ENCODE data around the gene GOLGA8A.
"Not testable (repeated sequence)": the region's sequence is repeated elsewhere in the genome, so short reads cannot be mapped to it uniquely, and the experiment has no call there.

Gene GOLGA8A

DNA sequence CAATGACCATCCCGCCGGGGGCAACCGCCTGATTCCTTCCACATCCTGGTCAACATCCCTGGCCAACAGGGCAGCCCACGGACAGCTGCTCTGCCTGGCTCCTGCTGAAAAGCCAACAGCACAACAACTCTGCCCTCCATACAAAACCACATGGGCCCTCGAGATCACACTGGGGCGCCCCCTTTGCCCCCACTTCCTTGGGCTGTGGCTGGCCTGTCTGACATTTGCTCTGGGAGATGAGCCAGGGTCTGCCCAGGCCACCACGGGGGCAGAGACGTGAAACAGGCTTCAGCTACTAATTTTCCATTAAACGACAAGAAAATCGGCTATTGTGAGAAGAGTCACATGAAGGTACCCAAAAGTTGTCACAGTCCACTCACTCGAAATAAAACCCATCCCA lies 16.7 kb downstream of the GOLGA8A start:
- H3K4me3 ChIP-seq (ENCODE audit: low read depth, low read length); DNase-seq (ENCODE audit: low read depth): not testable (repeated sequence)

DNA sequence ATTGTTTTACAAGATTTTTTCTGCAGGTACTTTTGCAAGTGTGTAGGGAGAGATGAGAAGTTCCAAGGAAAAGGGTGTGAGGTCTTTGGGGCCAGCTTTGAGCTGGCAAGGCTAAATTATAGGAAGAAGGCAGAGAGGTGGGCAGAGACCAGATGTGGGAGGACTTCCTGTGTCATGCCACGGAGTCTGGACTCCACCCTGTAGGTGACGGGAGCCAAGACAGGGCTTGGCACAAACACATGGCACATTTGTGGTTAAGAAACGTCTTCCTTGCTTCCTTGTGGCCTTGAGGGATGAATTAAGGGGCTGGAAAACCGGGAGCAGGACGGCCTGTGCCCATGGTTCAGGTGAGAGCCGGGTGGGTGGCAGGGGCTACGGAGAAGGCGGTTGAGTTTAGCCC lies 19.2 kb downstream of the GOLGA8A start:
- not testable (repeated sequence) for H3K4me3 ChIP-seq (ENCODE audit: low read depth, low read length); DNase-seq (ENCODE audit: low read depth)

DNA sequence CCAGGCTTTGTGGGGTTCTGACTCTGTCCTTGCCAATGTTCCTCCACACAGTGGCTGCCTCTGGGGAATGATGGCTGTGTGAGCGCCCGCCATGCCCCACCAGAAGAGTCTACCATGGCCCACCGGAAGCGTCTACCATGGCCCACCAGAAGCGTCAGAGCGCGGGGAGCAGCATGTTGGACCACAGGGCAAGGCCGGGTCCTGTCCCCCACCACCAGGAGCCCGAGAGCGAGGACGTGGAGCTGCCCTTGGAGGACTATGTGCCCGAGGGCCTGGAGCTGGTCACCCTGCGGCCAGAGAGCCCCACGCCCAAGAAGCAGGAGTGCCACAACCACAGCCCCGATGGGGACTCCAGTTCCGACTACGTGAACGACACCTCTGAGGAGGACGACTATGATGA lies 28.1 kb downstream of the GOLGA8A start:
- H3K4me3 ChIP-seq (ENCODE audit: low read depth, low read length); DNase-seq (ENCODE audit: low read depth): not testable (repeated sequence)

DNA sequence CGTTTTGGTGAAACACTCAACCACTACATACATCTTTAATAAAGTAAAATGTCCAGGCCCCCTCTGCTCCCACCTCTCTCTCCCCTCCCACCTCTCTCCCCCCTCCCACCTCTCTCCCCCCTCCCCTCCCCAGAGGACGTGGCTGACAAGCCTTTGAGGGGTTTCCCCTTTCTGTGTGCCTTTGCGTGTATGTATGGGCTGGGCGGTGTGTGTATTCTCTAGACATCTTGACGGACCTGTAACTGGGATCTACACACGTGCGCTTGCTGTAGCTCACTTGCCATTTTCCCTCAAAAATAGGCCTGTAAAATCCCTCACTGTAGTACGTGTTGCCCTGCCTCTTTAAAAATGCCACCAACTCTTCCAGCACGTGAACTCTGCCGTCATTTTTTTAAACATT lies 28.6 kb downstream of the GOLGA8A start:
- DNase-seq (ENCODE audit: low read depth); H3K4me3 ChIP-seq (ENCODE audit: low read depth, low read length): not testable (repeated sequence)

DNA sequence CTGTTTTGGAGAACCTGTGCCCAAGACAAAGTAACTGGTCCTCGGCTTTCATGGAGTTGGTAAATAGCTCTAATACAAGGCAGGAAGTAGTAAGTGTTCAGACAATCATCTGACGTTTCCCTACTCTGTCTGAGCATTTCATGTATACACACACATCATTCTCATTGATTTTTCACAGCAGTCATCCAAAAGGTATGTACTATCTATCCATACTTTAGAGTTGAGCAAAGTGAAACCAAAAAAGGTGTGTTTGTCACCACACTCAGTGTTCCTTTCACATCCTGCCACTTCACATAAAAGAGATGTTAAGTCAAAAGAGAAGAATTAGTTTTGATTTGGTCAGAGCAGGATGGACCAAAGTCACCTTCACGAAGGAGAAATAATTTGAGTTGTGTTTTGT lies 33.7 kb downstream of the GOLGA8A start:
- DNase-seq (ENCODE audit: low read depth); H3K4me3 ChIP-seq (ENCODE audit: low read depth, low read length): not testable (repeated sequence)

DNA sequence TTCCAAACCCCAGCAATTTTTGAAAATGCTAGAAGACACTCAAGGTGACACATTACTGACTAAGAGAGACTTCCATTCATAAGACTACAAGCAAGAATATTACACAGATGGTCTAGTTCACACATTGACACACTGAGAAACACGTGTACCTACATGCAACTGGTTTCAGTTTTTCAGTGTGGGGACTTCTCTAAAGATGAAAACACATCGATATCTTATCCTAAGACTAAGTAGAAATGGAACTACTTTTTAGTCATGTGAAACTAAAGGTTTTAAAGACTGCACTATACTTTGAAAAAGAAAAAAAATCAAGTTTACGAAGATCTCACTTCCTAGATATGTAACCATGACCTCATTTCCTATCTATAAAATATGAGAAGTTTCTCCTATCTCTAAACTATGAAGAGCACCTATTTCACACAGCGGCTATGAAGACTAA lies 34.4 kb downstream of the GOLGA8A start:
- not testable (repeated sequence) for DNase-seq (ENCODE audit: low read depth); H3K4me3 ChIP-seq (ENCODE audit: low read depth, low read length)

DNA sequence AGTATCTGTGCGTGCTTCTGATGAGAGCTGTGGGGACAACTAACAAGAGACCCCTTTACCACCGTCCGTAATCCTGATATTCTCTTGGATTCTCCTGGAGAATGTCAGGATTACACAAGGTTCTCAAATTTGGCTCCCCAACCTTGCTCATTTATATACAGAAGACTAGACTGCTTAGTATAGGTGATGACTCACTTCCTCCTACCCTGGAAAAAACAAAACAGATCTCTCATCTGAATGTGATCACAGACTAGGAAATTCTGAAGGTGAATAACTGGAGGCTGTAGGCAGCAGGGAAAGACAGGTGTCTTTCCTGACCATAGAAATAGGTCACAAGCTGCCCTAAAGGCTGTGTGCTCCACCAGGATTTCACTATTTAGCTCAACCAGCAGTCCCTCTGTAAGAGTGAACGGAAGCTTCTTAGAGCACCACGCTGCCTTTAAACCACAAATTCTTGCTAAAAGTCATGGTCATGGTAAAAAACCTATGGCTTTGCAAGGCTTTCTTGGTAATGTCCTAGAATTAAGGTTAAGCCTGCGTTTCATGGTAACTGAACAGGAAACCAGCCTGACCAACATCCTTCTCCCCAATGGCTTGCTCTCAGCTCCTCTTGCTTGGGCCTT lies 39.9 kb downstream of the GOLGA8A start:
- H3K4me3 ChIP-seq (ENCODE audit: low read depth, low read length); DNase-seq (ENCODE audit: low read depth): not testable (repeated sequence)

DNA sequence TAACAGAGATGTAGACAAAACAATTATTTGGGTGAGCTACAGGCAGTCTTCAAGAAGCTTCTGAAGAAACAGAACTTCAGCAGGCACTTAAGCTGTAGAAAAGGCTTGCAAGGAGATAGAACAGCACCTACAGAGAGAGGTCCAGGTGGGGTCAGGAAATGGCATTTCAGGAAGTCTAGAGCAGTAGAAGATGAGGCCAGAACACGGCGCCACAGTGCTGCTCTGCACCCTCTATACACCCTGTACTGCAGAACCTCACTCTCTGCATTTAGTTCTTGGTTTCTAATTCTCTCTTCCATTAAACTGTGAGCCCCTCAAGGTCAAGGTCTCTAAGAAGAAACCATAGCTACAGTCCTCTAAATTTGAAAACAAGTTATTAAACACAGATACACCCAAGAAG lies 44.6 kb downstream of the GOLGA8A start:
- H3K4me3 ChIP-seq (ENCODE audit: low read depth, low read length); DNase-seq (ENCODE audit: low read depth): not testable (repeated sequence)

DNA sequence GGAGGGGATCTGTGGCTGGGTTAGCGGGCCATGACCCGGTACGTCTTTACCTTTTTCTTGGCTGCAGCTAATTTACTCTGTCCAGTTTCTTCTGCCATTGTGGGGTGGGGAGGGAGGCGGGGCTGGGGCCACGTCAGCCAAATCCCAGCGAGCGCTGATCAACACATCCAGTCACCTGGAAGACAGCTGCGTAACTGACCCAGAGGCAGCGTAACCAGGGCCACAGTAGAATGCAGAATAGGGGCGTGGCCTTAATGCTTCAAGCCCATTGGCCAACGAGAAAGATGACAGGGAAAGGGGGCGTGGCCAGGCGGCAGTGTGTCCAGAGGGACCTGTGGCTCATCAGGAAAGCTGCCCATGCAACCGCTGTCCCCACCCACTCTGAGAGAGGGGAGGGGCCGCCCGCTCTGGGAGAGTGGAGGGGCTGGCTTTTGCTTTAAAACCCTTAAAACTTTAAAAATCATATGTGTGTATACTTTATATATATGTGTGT lies 48.0 kb downstream of the GOLGA8A start:
- DNase-seq (ENCODE audit: low read depth); H3K4me3 ChIP-seq (ENCODE audit: low read depth, low read length): not testable (repeated sequence)
